HepG2 (cell line): ENCODE results near the gene ZFTA. TPM values are rescaled to one million over a fixed set of nuclear protein-coding genes. Genes with fewer than 3 reads are reported as not detected.
A peak's percentile ranks its signal among the peaks of the same experiment; 100 is the strongest.

ENCODE experiments used
- ATAC-seq: fragments of 200-7000 bp; cut with Tn5 transposase; 3 replicates; pipeline ENCODE4 v1.9.1; 2020; ENCODE audit warnings: mild to moderate bottlenecking, moderate library complexity
- Bru-seq: library from RNA; stranded (reverse); fragments of 400-500 nt; gene quantifications from one replicate; lab custom pipeline; 2021; lab: Mats Ljungman, UMichigan
- BruChase-seq, 2 experiments: library from RNA; stranded (reverse); fragments of 400-500 nt; gene quantifications; one replicate each; lab custom pipeline; 2021; lab: Mats Ljungman, UMichigan
- BruUV-seq: library from RNA; stranded (reverse); fragments of 400-500 nt; replicated peaks from 2 replicates; lab custom pipeline; 2021; lab: Mats Ljungman, UMichigan
- CTCF ChIA-PET: fragments of 300-600 bp; formaldehyde crosslinking; extraction: SDS; loops from one replicate; lab custom pipeline; 2021; ENCODE audit warnings: low total read pairs, inconsistent platforms, low intra/inter-chr PET ratio; lab: Yijun Ruan, JAX
- POLR2A ChIA-PET: fragments of 350-600 bp; sonication (Branson Sonifier 250); formaldehyde crosslinking; loops from one replicate; lab custom pipeline; 2020; ENCODE audit warnings: antibody characterized with exemption, inconsistent platforms; lab: Yijun Ruan, JAX
- DNase-seq: peaks from one replicate; pipeline ENCODE4 v3.0.0-alpha.2; 2015; ENCODE audit warnings: low spot score
- FAIRE-seq: peaks from 3 replicates; lab custom pipeline; 2011; peaks lifted over from hg19 to GRCh38; lab: Jason Lieb, UNC
- H2AFZ ChIP-seq: one replicate; pipeline ENCODE4 v1.6.1; 2011; ENCODE audit warnings: low read length, inconsistent platforms
- H3K27ac ChIP-seq: fragments of 300-600 bp; 3 replicates; pipeline ENCODE4 v1.8.0; 2011; ENCODE audit warnings: mixed run types, mild to moderate bottlenecking, mixed read lengths, low read length, inconsistent platforms; ENCODE audit not compliant: insufficient read depth; ENCODE audit errors: extremely low read length
- H3K27me3 ChIP-seq, 2 experiments: fragments of 200-600 bp in 1 of 2; 2 replicates in 1 of 2; 3 replicates in 1 of 2; pipeline versions ENCODE4 v1.6.0 to v1.8.0; 2011; ENCODE audit warnings: low read length in 2 of 2, mild to moderate bottlenecking in 2 of 2, moderate library complexity in 2 of 2, inconsistent platforms in 1 of 2; ENCODE audit not compliant: insufficient read depth in 2 of 2, control insufficient read depth in 1 of 2
- H3K36me3 ChIP-seq, 2 experiments: fragments of 200-600 bp in 1 of 2; replicated peaks in 1 of 2; 2 replicates in 1 of 2; 3 replicates in 1 of 2; pipeline versions ENCODE4 v1.5.1 to v1.8.0; 2011; ENCODE audit warnings: low read length in 2 of 2, inconsistent platforms in 1 of 2; ENCODE audit not compliant: insufficient read depth in 2 of 2, control insufficient read depth in 1 of 2
- H3K4me1 ChIP-seq: 2 replicates; pipeline ENCODE4 v1.5.1; 2012; ENCODE audit warnings: low read length, inconsistent platforms; ENCODE audit not compliant: insufficient read depth
- H3K4me2 ChIP-seq: 2 replicates; pipeline ENCODE4 v1.6.0; 2011; ENCODE audit warnings: low read depth, low read length, inconsistent platforms
- H3K4me3 ChIP-seq, 3 experiments: fragments of 200-600 bp in 1 of 3; sonication (generic), shearing (Covaris generic) in 1 of 3; replicated peaks in 1 of 3; 2 replicates each; pipeline ENCODE4 v1.5.1; 2011 to 2016; ENCODE audit warnings: low read length in 3 of 3, inconsistent platforms in 2 of 3, low read depth in 2 of 3, mild to moderate bottlenecking in 2 of 3, control low read depth in 1 of 3, mixed read lengths in 1 of 3; ENCODE audit not compliant: insufficient read depth in 1 of 3
- H3K79me2 ChIP-seq: one replicate; pipeline ENCODE4 v1.6.1; 2011; ENCODE audit warnings: low read length, inconsistent platforms; ENCODE audit not compliant: insufficient read depth
- H3K9ac ChIP-seq: 2 replicates; pipeline ENCODE4 v1.6.0; 2011; ENCODE audit warnings: mild to moderate bottlenecking, low read depth, low read length, inconsistent platforms; ENCODE audit not compliant: insufficient read depth
- H3K9me3 ChIP-seq: 2 replicates; pipeline ENCODE4 v1.5.1; 2012; ENCODE audit warnings: mild to moderate bottlenecking, low read length
- H4K20me1 ChIP-seq: 2 replicates; pipeline ENCODE4 v1.6.0; 2011; ENCODE audit warnings: inconsistent platforms, mild to moderate bottlenecking, low read length, moderate library complexity; ENCODE audit not compliant: insufficient read depth
- MAX ChIP-seq: IDR thresholded peaks from 2 replicates; pipeline ENCODE4 v1.6.1; 2012; ENCODE audit warnings: inconsistent platforms
- NKX3-1 ChIP-seq: sonication (generic); formaldehyde crosslinking; IDR thresholded peaks from 2 replicates; pipeline ENCODE4 v1.5.0; 2020; ENCODE audit warnings: missing genetic modification reagents
- POLR2A ChIP-seq, 2 experiments: IDR thresholded peaks; 2 replicates each; pipeline ENCODE4 v1.6.1; 2011; ENCODE audit warnings: low read depth in 2 of 2, low read length in 2 of 2, mild to moderate bottlenecking in 1 of 2, moderate library complexity in 1 of 2; ENCODE audit not compliant: insufficient read depth in 1 of 2
- RBFOX2 ChIP-seq: fragments of 200-400 bp; formaldehyde crosslinking; IDR thresholded peaks from 2 replicates; pipeline ENCODE4 v1.6.1; 2017; ENCODE audit warnings: low read depth, mild to moderate bottlenecking, low read length
- SIN3A ChIP-seq: IDR thresholded peaks from 2 replicates; pipeline ENCODE4 v1.6.1; 2011; ENCODE audit warnings: low read depth, mild to moderate bottlenecking, control low read depth, low read length, borderline replicate concordance
- TP53 ChIP-seq: sonication (generic); formaldehyde crosslinking; conservative IDR thresholded peaks from 2 replicates; pipeline ENCODE4 v1.4.0; 2020; ENCODE audit warnings: missing genetic modification reagents
- ZNF24 ChIP-seq: fragments of 450-650 bp; IDR thresholded peaks from 2 replicates; pipeline ENCODE4 v1.6.1; 2017; ENCODE audit warnings: antibody characterized with exemption, mild to moderate bottlenecking
- ZNF281 ChIP-seq: sonication (generic); formaldehyde crosslinking; IDR thresholded peaks from 2 replicates; pipeline ENCODE4 v1.4.0; 2020; ENCODE audit warnings: missing genetic modification reagents, borderline replicate concordance
- ZNF512 ChIP-seq: sonication (generic); formaldehyde crosslinking; IDR thresholded peaks from 2 replicates; pipeline ENCODE4 v1.4.0; 2020; ENCODE audit warnings: mild to moderate bottlenecking, missing genetic modification reagents
- ZNF678 ChIP-seq: sonication (generic); formaldehyde crosslinking; IDR thresholded peaks from 2 replicates; pipeline ENCODE4 v1.4.0; 2020; ENCODE audit warnings: mild to moderate bottlenecking, missing genetic modification reagents
- WGBS: methylation state at CpG from one replicate; pipeline ENCODE4 v1.1.6; 2017; ENCODE audit warnings: low lambda C conversion rate; 5-methylcytosine and 5-hydroxymethylcytosine counted together
- in situ Hi-C: cut with HindIII; loops from 2 replicates; pipeline ENCODE4 v1.10.0; 2017; ENCODE audit warnings: low pct_unique_long_range_greater_than_20kb; ENCODE audit not compliant: extremely low pct_ligation_motif_present
- intact Hi-C: fragments of 100-400 bp; cut with micrococcal nuclease; formaldehyde crosslinking; loops from one replicate; pipeline ENCODE4 v1.10.0; 2022; ENCODE audit not compliant: unreplicated experiment
- long read RNA-seq, 2 experiments: library from RNA in 1 of 2; library from polyadenylated mRNA in 1 of 2; stranded (forward) in 1 of 2; unstranded in 1 of 2; transcript quantifications; one replicate each; pipeline ENCODE4 v2.0.0, GENCODE V29; 2019 to 2022
- polyA minus RNA-seq, 3 experiments: library from RNA; depleted of rRNA, polyadenylated mRNA; stranded (reverse); fragments of >200 nt; gene quantifications; 2 replicates each; pipeline ENCODE4 v1.2.3, GENCODE V29; 2011; ENCODE audit warnings: low replicate concordance in 1 of 3
- polyA plus RNA-seq, 8 experiments: library from polyadenylated mRNA; depleted of rRNA in 3 of 8; stranded (reverse) in 7 of 8; unstranded in 1 of 8; fragments of >200 nt; fragmentation: Illumina TruSeq in 4 of 8; extraction: Trizol in 4 of 8; gene quantifications; 2 replicates each; pipeline versions ENCODE4 v1.2.1 to v1.2.3, GENCODE V29; 2011 to 2016; ENCODE audit warnings: low read depth in 4 of 8, missing spikeins in 1 of 8, mixed read lengths in 1 of 8; ENCODE audit not compliant: insufficient read depth in 1 of 8
- total RNA-seq, 5 experiments: library from RNA; depleted of rRNA; stranded (reverse); fragments of >200 nt; fragmentation: Illumina TruSeq; extraction: Trizol; gene quantifications; 2 replicates each; pipeline ENCODE4 v1.2.3, GENCODE V29; 2016; ENCODE audit warnings: low read depth in 1 of 5

Gene ZFTA
- total RNA-seq (2016; rRNA removed; fragmentation: Illumina TruSeq; extraction: Trizol) (6.5 and 10.4 TPM in 2 replicates), polyA plus RNA-seq (2011; rRNA removed) (3.9 and 5.6 TPM in 2 replicates), polyA minus RNA-seq (2011; rRNA and poly(A)+ RNA removed; ENCODE audit: low replicate concordance) (4.8 and 5.2 TPM in 2 replicates), Bru-seq, nascent RNA (percentile 81 among the genes with signal in this experiment), BruChase-seq, experiment 1, labeled RNA remaining after a 6-hour chase (percentile 96 among the genes with signal in this experiment), BruChase-seq, experiment 2, labeled RNA remaining after a 2-hour chase (percentile 96 among the genes with signal in this experiment)
- 1.1 and 1.6 TPM in 2 replicates for total RNA-seq (2016; cell fraction: cytosol; rRNA removed; fragmentation: Illumina TruSeq; extraction: Trizol; ENCODE audit: low read depth)
- total RNA-seq (2016; cell fraction: insoluble cytoplasmic fraction; rRNA removed; fragmentation: Illumina TruSeq; extraction: Trizol), result 5.9 and 9.4 TPM in 2 replicates
- 4.9 and 5.3 TPM in 2 replicates for total RNA-seq (2016; cell fraction: membrane; rRNA removed; fragmentation: Illumina TruSeq; extraction: Trizol)
- total RNA-seq (2016; cell fraction: nucleus; rRNA removed; fragmentation: Illumina TruSeq; extraction: Trizol), result 8.8 and 11.2 TPM in 2 replicates
- polyA plus RNA-seq (2011; cell fraction: cytosol; rRNA removed), result 2.2 and 3.2 TPM in 2 replicates
- 15.3 and 19.0 TPM in 2 replicates for polyA plus RNA-seq (2011; cell fraction: nucleus; rRNA removed)
- polyA plus RNA-seq (2012), result 6.4 and 6.6 TPM in 2 replicates
- polyA plus RNA-seq (2016; cell fraction: cytosol; fragmentation: Illumina TruSeq; extraction: Trizol; ENCODE audit: low read depth), result 0.53 and 0.94 TPM in 2 replicates
- 6.0 and 6.2 TPM in 2 replicates for polyA plus RNA-seq (2016; cell fraction: insoluble cytoplasmic fraction; fragmentation: Illumina TruSeq; extraction: Trizol; ENCODE audit: low read depth)
- polyA plus RNA-seq (2016; cell fraction: membrane; fragmentation: Illumina TruSeq; extraction: Trizol; ENCODE audit: low read depth), result 2.1 and 2.6 TPM in 2 replicates
- 20.0 and 22.4 TPM in 2 replicates for polyA plus RNA-seq (2016; cell fraction: nucleus; fragmentation: Illumina TruSeq; extraction: Trizol; ENCODE audit: insufficient read depth, low read depth)
- polyA minus RNA-seq (2011; cell fraction: cytosol; rRNA and poly(A)+ RNA removed), result 4.2 and 4.4 TPM in 2 replicates
- 9.0 and 11.1 TPM in 2 replicates for polyA minus RNA-seq (2011; cell fraction: nucleus; rRNA and poly(A)+ RNA removed)
- long read RNA-seq, experiment 1, partial matches to known transcripts, result 0 of 1 reads
- long read RNA-seq, experiment 1, other reads (novel, unspliced or antisense), result 1 of 1 reads
- long read RNA-seq, experiment 2, partial matches to known transcripts, result 4 of 53 reads
- long read RNA-seq, experiment 2, other reads (novel, unspliced or antisense), result 49 of 53 reads

GRCh38 chr11:63768237-63769041 is at the start of gene ZFTA:
Gene ZFTA, minus strand, starts transcription at chr11:63768775. Its CDS starts 153 bp downstream, at chr11:63768622.
- Histone ChIP-seq H3K4me2 (peak within 1 kb of the TSS; percentile 93), H3K36me3 (peaks cover 0 to 2% of the 10 kb centered on the region in 2 experiments; a peak in 1 of 5 replicates), H3K4me3 (peak within 1 kb of the TSS; percentile 65 to 98 (median 85)), H4K20me1 (no peaks in the 10 kb centered on the region; the same call in 1 of the 2 replicates), H2AFZ (no peak within 1 kb of the TSS), H3K27ac (peak within 1 kb of the TSS; percentile 86), H3K79me2 (peaks cover 7% of the 10 kb centered on the region), H3K9ac (peak within 1 kb of the TSS; percentile 80), H3K4me1 (peaks cover 43% of the 10 kb centered on the region), H3K9me3 (no peaks in the 10 kb centered on the region), H3K27me3 (peaks cover 0 to 4% of the 10 kb centered on the region in 2 experiments; a peak in 1 of 5 replicates)
- no TSS peak for BruUV-seq
- peak; percentile 1 for ATAC-seq
- in situ Hi-C loops, result loop anchor here (10.0 kb wide), 1 partner anchor 146 kb away; the partner anchor contains the start of gene RCOR2
- ChIA-PET CTCF (interaction anchor here (1.1 kb wide), 1 partner anchor 178 kb away, joined by 3 read pairs; no protein-coding TSS in a partner anchor), POLR2A (interaction anchor here (0.6 to 4.3 kb wide), 10 partner anchors 11 to 177 kb away, joined by 3 to 22 read pairs (median 10); partner anchors contain the start of genes MARK2 and RTN3)
- intact Hi-C loops, result loop anchor here (2.0 to 10.0 kb wide), 3 partner anchors 44 to 179 kb away; partner anchors contain the start of gene SPINDOC
- no CpG with 5 or more reads among the region's 113 CpGs for WGBS
- DNase-seq, result no peak
- no peak for FAIRE-seq
- 0 out of 2 replicates have a peak, but pooled peaks have one; percentile 42 for TF ChIP-seq SIN3A
- no peak for TF ChIP-seq ZNF512 (CRISPR knock-in tag)
- TF ChIP-seq RBFOX2, result peak; percentile 62
- TF ChIP-seq NKX3-1, result no peak
- 0 out of 2 replicates have a peak, but pooled peaks have one; percentile 3 for TF ChIP-seq MAX
- peak in 1 of 2 experiments; percentile 4; a peak in 1 of 4 replicates for TF ChIP-seq POLR2A (IDR thresholded peaks at IDR 0.05; ENCODE audit: insufficient read depth in 1 of 2, low read depth in 2 of 2, low read length in 2 of 2)
- TF ChIP-seq ZNF24, result no peak
- peak; percentile 61; the same call in 1 of the 2 replicates for TF ChIP-seq ZNF281
- no peak for TF ChIP-seq TP53 (CRISPR knock-in tag)
- TF ChIP-seq ZNF678 (CRISPR knock-in tag), result no peak
